ENCODE measurements around the gene PAN3. TPM values are rescaled to one million over a fixed set of nuclear protein-coding genes. Genes with fewer than 3 reads are reported as not detected.

The PAN3 gene
- total RNA-seq, 1 donor from 2014 or later = 18.7 TPM

DNA sequence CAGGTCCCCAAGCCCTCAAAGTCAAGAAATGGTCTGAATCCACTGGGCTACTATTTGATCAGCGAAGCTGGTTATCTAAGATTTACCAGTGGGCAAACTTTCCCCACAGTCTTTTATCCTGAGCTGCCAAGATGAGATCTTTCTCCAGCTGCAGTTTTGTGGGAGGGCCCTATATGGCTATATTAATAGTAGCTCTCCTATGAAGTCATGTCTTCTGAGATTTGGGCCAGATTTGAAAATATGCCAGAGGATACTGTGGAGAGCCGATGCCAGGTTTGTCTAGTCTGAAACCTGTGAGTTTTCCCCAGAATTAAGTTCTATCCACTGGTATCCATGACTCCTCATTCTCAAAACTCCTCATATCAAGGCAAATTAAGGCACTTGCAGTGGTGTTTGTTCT, 183.4 kb downstream of the PAN3 start:
- no peak overlapping the region for H3K4me3 Mint-ChIP-seq (ENCODE audit: unreplicated experiment)
- H3K9me3 Mint-ChIP-seq (ENCODE audit: low read depth) = peaks cover 4% of the 10 kb centered on the region
- H3K36me3 Mint-ChIP-seq (ENCODE audit: low read depth) = no peaks in the 10 kb centered on the region
- no peaks in the 10 kb centered on the region for H3K27me3 Mint-ChIP-seq (ENCODE audit: low read depth)
- TF ChIP-seq CTCF (IDR thresholded peaks at IDR 0.05) = no peak
- peaks cover 26% of the 10 kb centered on the region for H3K4me1 Mint-ChIP-seq (ENCODE audit: low read depth)
- H3K27ac Mint-ChIP-seq (ENCODE audit: unreplicated experiment) = no peak overlapping the region
- DNase-seq (ENCODE audit: low spot score) = no peak

DNA sequence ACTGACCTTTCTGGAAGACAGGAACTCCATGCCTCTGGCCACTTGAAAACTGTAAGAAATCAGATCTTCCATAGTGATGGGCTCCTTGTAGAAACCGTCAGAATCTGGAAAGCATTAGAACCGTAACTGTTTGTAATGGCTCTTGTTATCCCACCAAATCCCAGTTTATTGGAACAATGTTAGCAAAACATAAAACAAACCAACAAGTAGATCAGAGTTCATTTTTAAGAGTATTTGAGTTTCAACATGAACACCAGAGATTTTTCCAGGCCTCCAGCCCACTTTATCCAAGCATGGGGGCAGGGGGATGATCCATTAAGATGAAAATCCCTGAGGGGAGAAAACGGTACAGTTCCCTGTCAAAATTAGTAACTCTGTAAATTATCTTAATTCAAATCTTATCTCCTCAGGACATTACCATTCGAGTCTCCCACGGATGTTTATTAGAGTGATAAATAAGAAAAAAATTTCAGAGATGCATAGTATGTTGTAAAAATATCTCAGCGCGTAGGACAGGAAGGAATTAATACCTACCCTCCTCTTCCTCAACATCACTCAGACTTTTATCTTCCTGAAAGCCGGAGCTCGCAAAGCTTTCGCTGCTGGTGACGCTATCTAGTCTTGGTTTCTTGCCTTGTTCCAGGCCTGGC, 184.0 kb downstream of the PAN3 start:
- Mint-ChIP-seq H3K27me3 (ENCODE audit: low read depth) (no peaks in the 10 kb centered on the region), H3K4me3 (ENCODE audit: unreplicated experiment) (no peak overlapping the region), H3K36me3 (ENCODE audit: low read depth) (no peaks in the 10 kb centered on the region), H3K27ac (ENCODE audit: unreplicated experiment) (no peak overlapping the region), H3K9me3 (ENCODE audit: low read depth) (peaks cover 4% of the 10 kb centered on the region), H3K4me1 (ENCODE audit: low read depth) (peaks cover 26% of the 10 kb centered on the region)
- no peak for TF ChIP-seq CTCF (IDR thresholded peaks at IDR 0.05)
- no peak for DNase-seq (ENCODE audit: low spot score)

DNA sequence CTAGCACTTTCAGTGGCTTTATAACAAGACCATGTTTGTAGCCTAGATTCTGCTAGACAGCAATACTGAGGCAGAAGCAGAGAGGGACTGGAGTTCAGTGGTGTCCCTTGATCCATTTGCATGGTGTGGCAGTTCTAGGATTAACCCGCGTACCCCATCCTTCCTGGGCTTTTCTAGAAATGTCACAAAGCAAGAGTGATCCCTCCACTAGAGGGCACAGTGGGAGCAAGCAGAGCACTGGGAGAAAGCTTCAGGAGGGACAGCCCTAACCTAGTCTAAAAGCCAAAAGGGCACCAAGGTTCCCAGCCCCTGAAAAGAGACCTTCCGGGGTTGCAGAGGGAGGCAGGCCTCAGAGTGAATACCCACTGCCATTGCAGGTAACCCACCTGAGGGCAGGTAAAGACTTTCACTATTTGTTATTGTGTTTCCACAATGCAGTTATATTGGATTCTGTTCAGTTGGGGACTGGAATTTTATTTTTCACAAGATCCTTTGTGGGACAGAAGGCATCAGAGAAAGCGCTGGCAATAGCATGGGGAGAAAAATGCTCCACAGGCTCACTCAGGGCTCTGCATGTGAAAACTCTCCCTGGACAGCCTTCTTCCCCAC, 185.9 kb downstream of the PAN3 start:
- Mint-ChIP-seq H3K4me3 (ENCODE audit: unreplicated experiment) (no peak overlapping the region), H3K27me3 (ENCODE audit: low read depth) (no peaks in the 10 kb centered on the region), H3K4me1 (ENCODE audit: low read depth) (peaks cover 35% of the 10 kb centered on the region), H3K36me3 (ENCODE audit: low read depth) (no peaks in the 10 kb centered on the region), H3K9me3 (ENCODE audit: low read depth) (peaks cover 4% of the 10 kb centered on the region), H3K27ac (ENCODE audit: unreplicated experiment) (no peak overlapping the region)
- no peak for DNase-seq (ENCODE audit: low spot score)
- peak; percentile 94 for TF ChIP-seq CTCF (IDR thresholded peaks at IDR 0.05)

DNA sequence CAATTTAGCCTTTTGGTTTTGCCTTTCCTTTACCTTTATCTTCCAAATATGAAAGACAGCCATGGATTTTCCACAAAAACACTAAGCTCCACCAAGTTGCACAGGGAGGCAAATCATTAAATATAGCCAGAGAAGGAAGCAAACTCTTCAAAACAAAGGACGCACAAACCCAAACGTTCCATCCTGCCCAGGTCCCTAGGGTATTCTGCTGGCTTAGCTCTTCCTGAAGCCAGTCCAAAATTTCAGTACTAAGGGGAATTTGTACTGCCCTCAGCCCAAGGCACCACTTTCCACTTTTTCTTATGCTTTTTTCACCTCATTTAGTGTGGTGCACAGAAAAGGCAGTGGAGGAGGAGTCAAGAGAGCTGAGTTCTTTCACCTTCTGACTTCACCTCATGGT, 186.7 kb downstream of the PAN3 start:
- H3K4me1 Mint-ChIP-seq (ENCODE audit: low read depth) = peaks cover 43% of the 10 kb centered on the region
- peaks cover under 1% of the 10 kb centered on the region for H3K9me3 Mint-ChIP-seq (ENCODE audit: low read depth)
- no peak overlapping the region for H3K4me3 Mint-ChIP-seq (ENCODE audit: unreplicated experiment)
- H3K36me3 Mint-ChIP-seq (ENCODE audit: low read depth) = no peaks in the 10 kb centered on the region
- TF ChIP-seq CTCF (IDR thresholded peaks at IDR 0.05) = no peak
- DNase-seq (ENCODE audit: low spot score) = no peak
- no peak overlapping the region for H3K27ac Mint-ChIP-seq (ENCODE audit: unreplicated experiment)
- H3K27me3 Mint-ChIP-seq (ENCODE audit: low read depth) = no peaks in the 10 kb centered on the region

DNA sequence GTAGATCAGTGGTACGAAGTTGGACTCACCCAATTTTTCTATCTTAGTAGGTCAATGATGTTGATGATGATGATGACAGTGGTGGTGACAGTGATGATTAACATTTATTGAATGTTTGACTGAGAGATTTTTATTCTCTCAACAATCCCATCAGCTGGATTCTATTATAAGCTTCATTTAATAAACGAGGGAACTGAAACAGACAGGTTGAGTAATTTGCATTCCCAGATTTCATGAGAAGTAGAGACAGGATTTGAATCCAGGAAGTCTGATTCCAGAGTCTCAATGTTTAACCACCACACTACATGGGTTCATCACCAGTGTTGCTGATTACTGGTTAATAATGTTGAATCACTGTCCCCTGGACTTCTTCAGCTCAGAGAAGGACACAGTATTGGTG, 187.7 kb downstream of the PAN3 start:
- Mint-ChIP-seq H3K4me1 (ENCODE audit: low read depth) (peaks cover 44% of the 10 kb centered on the region), H3K36me3 (ENCODE audit: low read depth) (no peaks in the 10 kb centered on the region), H3K27ac (ENCODE audit: unreplicated experiment) (no peak overlapping the region), H3K4me3 (ENCODE audit: unreplicated experiment) (no peak overlapping the region), H3K27me3 (ENCODE audit: low read depth) (no peaks in the 10 kb centered on the region), H3K9me3 (ENCODE audit: low read depth) (no peaks in the 10 kb centered on the region)
- TF ChIP-seq CTCF (IDR thresholded peaks at IDR 0.05) = no peak
- DNase-seq (ENCODE audit: low spot score) = no peak

All from chondrocyte (in vitro differentiated cells).